CD14-positive monocyte (primary cell): Measurements from ENCODE around the gene HMOX2. TPM values are rescaled to one million over a fixed set of nuclear protein-coding genes. Genes with fewer than 3 reads are reported as not detected.

ENCODE experiments used
- DNase-seq, 3 donors: peaks; one replicate each; pipeline ENCODE4 v3.0.0-alpha.2; 2011 to 2022
- H2AFZ ChIP-seq: 2 replicates; pipeline ENCODE4 v1.6.0; 2012; ENCODE audit warnings: mild to moderate bottlenecking, low read depth, low read length, inconsistent platforms; ENCODE audit not compliant: insufficient read depth, poor library complexity, severe bottlenecking
- H3K27ac ChIP-seq, 2 donors: 1 replicate in 1 of 2; 2 replicates in 1 of 2; pipeline ENCODE4 v1.5.1; 2012 to 2013; ENCODE audit warnings: low read length in 2 of 2, control low read depth in 1 of 2, inconsistent platforms in 1 of 2, low read depth in 1 of 2, mild to moderate bottlenecking in 1 of 2
- H3K27me3 ChIP-seq, 2 donors: one replicate each; pipeline versions ENCODE4 v1.6.0 to v1.6.1; 2011 to 2013; ENCODE audit warnings: low read length in 2 of 2; ENCODE audit not compliant: control insufficient read depth in 2 of 2, insufficient read depth in 2 of 2
- H3K36me3 ChIP-seq, 2 donors: replicated peaks in 1 of 2; 1 replicate in 1 of 2; 2 replicates in 1 of 2; pipeline versions ENCODE4 v1.5.1 to v1.6.1; 2012 to 2013; ENCODE audit warnings: low read length in 2 of 2, control low read depth in 1 of 2, inconsistent platforms in 1 of 2, mild to moderate bottlenecking in 1 of 2; ENCODE audit not compliant: insufficient read depth in 2 of 2, control insufficient read depth in 1 of 2
- H3K4me1 ChIP-seq, 2 donors: 1 replicate in 1 of 2; 2 replicates in 1 of 2; pipeline versions ENCODE4 v1.5.1 to v1.6.1; 2012 to 2013; ENCODE audit warnings: low read length in 2 of 2, control low read depth in 1 of 2, inconsistent platforms in 1 of 2, mild to moderate bottlenecking in 1 of 2, moderate library complexity in 1 of 2; ENCODE audit not compliant: insufficient read depth in 2 of 2, control insufficient read depth in 1 of 2
- H3K4me2 ChIP-seq: replicated peaks from 2 replicates; pipeline ENCODE3; 2012; ENCODE audit warnings: low read length, moderate library complexity, mild to moderate bottlenecking; ENCODE audit not compliant: poor library complexity, severe bottlenecking; ENCODE audit errors: extremely low read depth
- H3K4me3 ChIP-seq, 3 experiments: fragments of 200-600 bp in 1 of 3; sonication (generic) in 1 of 3; replicated peaks in 1 of 3; 1 replicate in 2 of 3; 2 replicates in 1 of 3; pipeline ENCODE4 v1.5.1; 2011 to 2013; ENCODE audit warnings: low read length in 3 of 3, mild to moderate bottlenecking in 3 of 3, control low read depth in 2 of 3, low read depth in 2 of 3, inconsistent platforms in 1 of 3, moderate library complexity in 1 of 3
- H3K79me2 ChIP-seq: 2 replicates; pipeline ENCODE4 v1.6.0; 2012; ENCODE audit warnings: mild to moderate bottlenecking, control low read depth, inconsistent platforms, low read length, moderate library complexity; ENCODE audit not compliant: insufficient read depth
- H3K9ac ChIP-seq: 2 replicates; pipeline ENCODE4 v1.6.0; 2017; ENCODE audit warnings: low read length, mild to moderate bottlenecking; ENCODE audit not compliant: insufficient read depth, poor library complexity, severe bottlenecking
- H3K9me3 ChIP-seq, 2 donors: replicated peaks in 1 of 2; 1 replicate in 1 of 2; 2 replicates in 1 of 2; pipeline versions ENCODE4 v1.5.1 to v1.6.1; 2012 to 2013; ENCODE audit warnings: low read length in 2 of 2, control low read depth in 1 of 2; ENCODE audit not compliant: control insufficient read depth in 1 of 2, insufficient read depth in 1 of 2
- H4K20me1 ChIP-seq: 2 replicates; pipeline ENCODE4 v1.6.0; 2012; ENCODE audit warnings: mild to moderate bottlenecking, low read length, control low read depth, moderate library complexity; ENCODE audit not compliant: insufficient read depth
- H3K27ac Mint-ChIP-seq, 7 donors: one replicate each; pipeline ENCODE4 v1.8.0; 2020; ENCODE audit warnings: mild to moderate bottlenecking in 7 of 7, mixed read lengths in 7 of 7, moderate library complexity in 6 of 7, inconsistent platforms in 2 of 7
- H3K27me3 Mint-ChIP-seq, 3 donors: one replicate each; pipeline ENCODE4 v1.8.0; 2021 to 2022; ENCODE audit warnings: low read depth in 3 of 3, mild to moderate bottlenecking in 3 of 3, mixed read lengths in 3 of 3, moderate library complexity in 3 of 3, inconsistent platforms in 1 of 3
- H3K36me3 Mint-ChIP-seq, 2 donors: one replicate each; pipeline ENCODE4 v1.8.0; 2020; ENCODE audit warnings: mixed read lengths in 2 of 2, inconsistent platforms in 1 of 2, mild to moderate bottlenecking in 1 of 2
- H3K4me1 Mint-ChIP-seq: one replicate; pipeline ENCODE4 v1.8.0; 2020; ENCODE audit warnings: mild to moderate bottlenecking, mixed read lengths
- H3K4me3 Mint-ChIP-seq, 2 donors: one replicate each; pipeline ENCODE4 v1.8.0; 2020; ENCODE audit warnings: mild to moderate bottlenecking in 2 of 2, mixed read lengths in 2 of 2, moderate library complexity in 1 of 2
- H3K9me3 Mint-ChIP-seq, 7 donors: one replicate each; pipeline ENCODE4 v1.8.0; 2020 to 2022; ENCODE audit warnings: mixed read lengths in 7 of 7, mild to moderate bottlenecking in 6 of 7, moderate library complexity in 6 of 7, inconsistent platforms in 2 of 7
- CTCF ChIP-seq: fragments of 200-600 bp; IDR thresholded peaks from one replicate; pipeline ENCODE4 v1.8.0; 2022; ENCODE audit warnings: antibody characterized with exemption, mild to moderate bottlenecking
- WGBS: methylation state at CpG from one replicate; pipeline ENCODE4 v1.1.5; 2013; ENCODE audit warnings: missing lambda C conversion rate; ENCODE audit not compliant: insufficient coverage; 5-methylcytosine and 5-hydroxymethylcytosine counted together
- intact Hi-C, 2 donors: fragments of 100-400 bp; cut with micrococcal nuclease; formaldehyde crosslinking; loops; one replicate each; pipeline versions ENCODE4 v1.15.0 to v1.15.1; 2023
- polyA plus RNA-seq, 3 donors: library from polyadenylated mRNA; depleted of rRNA in 1 of 3; unstranded in 2 of 3; stranded (reverse) in 1 of 3; fragments of 300-500 nt in 2 of 3; fragments of >200 nt in 1 of 3; fragmentation: Illumina TruSeq in 2 of 3; gene quantifications; 1 replicate in 2 of 3; 2 replicates in 1 of 3; pipeline ENCODE4 v1.2.3, GENCODE V29; 2012 to 2021

Gene HMOX2
- polyA plus RNA-seq, 3 donors: 21.7 to 33.2 (median 25.0) TPM

DNA sequence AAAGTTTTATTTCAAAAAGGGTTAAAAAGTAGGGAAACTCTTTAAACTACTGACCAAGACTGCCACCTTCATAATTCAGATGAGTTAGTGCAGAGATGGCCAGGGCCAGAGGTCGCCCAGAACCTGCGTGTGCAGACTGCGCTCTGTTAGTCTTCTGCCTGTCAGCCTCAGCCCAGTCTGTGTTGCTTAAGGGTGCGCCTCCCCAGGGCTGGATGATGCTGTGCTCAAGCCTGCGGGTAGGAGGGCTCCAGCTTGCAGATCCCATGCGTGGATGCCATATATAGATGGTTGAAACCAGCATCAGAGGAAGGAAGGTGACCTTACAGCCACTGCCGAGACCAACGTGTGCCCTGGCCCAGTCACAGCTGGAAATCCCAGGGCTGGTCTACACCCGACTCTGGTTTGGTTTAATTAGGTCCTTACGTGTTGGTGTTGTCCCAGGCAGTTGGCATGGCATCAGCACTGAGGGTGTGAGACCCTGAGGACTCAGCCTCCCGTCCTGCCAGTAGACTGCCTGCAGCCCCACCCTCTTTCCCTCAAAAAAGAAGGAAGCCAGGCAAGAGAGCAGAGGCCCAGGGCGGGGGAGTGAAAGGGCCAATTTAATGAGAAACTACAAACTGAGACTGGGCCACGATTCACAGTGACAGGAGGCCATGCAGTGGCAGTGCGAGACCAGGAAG, 34.7 kb downstream of the HMOX2 start:
- Histone ChIP-seq H3K27me3 (no peaks in the 10 kb centered on the region), H2AFZ (peak overlapping the region; percentile 30), H3K4me3 (peak overlapping the region in 1 of 3 experiments; percentile 6), H3K36me3 (peaks cover 41 to 51% of the 10 kb centered on the region in 2 donors), H3K79me2 (peaks cover 29% of the 10 kb centered on the region), H3K9ac (peak overlapping the region; percentile 33), H3K4me1 (peaks cover 59 to 63% of the 10 kb centered on the region in 2 donors), H4K20me1 (no peaks in the 10 kb centered on the region), H3K4me2 (peak overlapping the region; percentile 42), H3K9me3 (no peaks in the 10 kb centered on the region), H3K27ac (peak overlapping the region; percentile 9 to 62)
- Mint-ChIP-seq H3K36me3 (peaks cover 49 to 57% of the 10 kb centered on the region in 2 donors), H3K4me1 (peaks cover 61% of the 10 kb centered on the region), H3K27ac (peak overlapping the region; percentile 56 to 87 (median 81)), H3K4me3 (peak overlapping the region; percentile 50 to 69), H3K27me3 (no peaks in the 10 kb centered on the region), H3K9me3 (peaks cover 0 to 4% (median 0%) of the 10 kb centered on the region in 7 donors)
- TF ChIP-seq CTCF: no peak
- intact Hi-C loops: loop anchor here in 1 of 2 donors (10.0 kb wide), 1 partner anchor 104 kb away; the partner anchor contains the start of gene UBALD1
- peak; percentile 36 to 59 (median 42) for DNase-seq
- WGBS: 51% methylated on average over 10 of the region's 14 CpGs

GRCh38 chr16:4511441-4512082, 35.4 kb downstream of the HMOX2 start:
- Histone ChIP-seq H3K4me2 (peak overlapping the region; percentile 42), H3K4me3 (peak overlapping the region in 1 of 3 experiments; percentile 6), H4K20me1 (no peaks in the 10 kb centered on the region), H3K36me3 (peaks cover 41 to 51% of the 10 kb centered on the region in 2 donors), H3K79me2 (peaks cover 29% of the 10 kb centered on the region), H3K9ac (peak overlapping the region; percentile 33), H3K27ac (peak overlapping the region; percentile 9 to 62), H3K27me3 (no peaks in the 10 kb centered on the region), H2AFZ (peak overlapping the region; percentile 30), H3K9me3 (no peaks in the 10 kb centered on the region), H3K4me1 (peaks cover 59 to 63% of the 10 kb centered on the region in 2 donors)
- intact Hi-C loops: loop anchor here in 1 of 2 donors (10.0 kb wide), 1 partner anchor 103 kb away; the partner anchor contains the start of gene UBALD1
- H3K36me3 Mint-ChIP-seq: peaks cover 49 to 53% of the 10 kb centered on the region in 2 donors
- peak in 2 of 3 donors; percentile 29 to 45 for DNase-seq
- peak overlapping the region; percentile 56 to 87 (median 81) for H3K27ac Mint-ChIP-seq
- peak overlapping the region; percentile 50 to 69 for H3K4me3 Mint-ChIP-seq
- H3K27me3 Mint-ChIP-seq: no peaks in the 10 kb centered on the region
- 66% methylated on average over 8 of the region's 9 CpGs for WGBS
- peaks cover 0 to 2% (median 0%) of the 10 kb centered on the region in 7 donors for H3K9me3 Mint-ChIP-seq
- peaks cover 62% of the 10 kb centered on the region for H3K4me1 Mint-ChIP-seq
- TF ChIP-seq CTCF: peak; percentile 61
